ENCODE results near the gene USP26.
"Not testable (repeated sequence)": the region's sequence is repeated elsewhere in the genome, so short reads cannot be mapped to it uniquely, and the experiment has no call there.

USP26 gene

GRCh38 chrX:133033010-133033409 lies 63.9 kb downstream of the USP26 start:
- no peak for DNase-seq

GRCh38 chrX:133018229-133018628 lies 78.7 kb downstream of the USP26 start:
- DNase-seq: no peak

GRCh38 chrX:133007458-133007857 lies 89.5 kb downstream of the USP26 start:
- DNase-seq: no peak

- no peak for DNase-seq
These were observed 91.3 kb downstream of the USP26 start for GRCh38 chrX:133005616-133006015.

GRCh38 chrX:133005042-133005441 lies 91.9 kb downstream of the USP26 start:
- DNase-seq: no peak

- DNase-seq: no peak
These were observed 97.7 kb downstream of the USP26 start for GRCh38 chrX:132999209-132999608.

- no peak for DNase-seq
These were observed 106.1 kb downstream of the USP26 start for GRCh38 chrX:132990835-132991234.

GRCh38 chrX:132986556-132986955 lies 110.4 kb downstream of the USP26 start:
- DNase-seq: no peak

- no peak for DNase-seq
These were observed 112.8 kb downstream of the USP26 start for GRCh38 chrX:132984058-132984650.

GRCh38 chrX:132983496-132983895 lies 113.4 kb downstream of the USP26 start:
- no peak for DNase-seq

GRCh38 chrX:132980035-132980434 lies 116.9 kb downstream of the USP26 start:
- DNase-seq: not testable (repeated sequence)
